MM.1S (cell line): ENCODE measurements around the gene RP2.

ENCODE experiments used
- DNase-seq: peaks from one replicate; pipeline ENCODE4 v3.0.0-alpha.2; 2015
- H2AFZ ChIP-seq: fragments of 300-600 bp; sonication (generic); 2 replicates; pipeline ENCODE4 v1.6.0; 2016; ENCODE audit warnings: antibody characterized with exemption, low read length
- H3F3A ChIP-seq: fragments of 300-600 bp; sonication (generic); 2 replicates; pipeline ENCODE4 v1.6.1; 2016; ENCODE audit warnings: mild to moderate bottlenecking, antibody characterized with exemption, low read length, moderate library complexity, mixed read lengths; ENCODE audit not compliant: insufficient read depth
- H3K27ac ChIP-seq: fragments of 300-600 bp; sonication (generic); 2 replicates; pipeline ENCODE4 v1.5.1; 2016; ENCODE audit warnings: mild to moderate bottlenecking, low read length
- H3K27me3 ChIP-seq: fragments of 300-600 bp; sonication (generic); replicated peaks from 2 replicates; pipeline ENCODE4 v1.6.0; 2016; ENCODE audit warnings: low read length; ENCODE audit not compliant: insufficient read depth
- H3K36me3 ChIP-seq: fragments of 300-600 bp; sonication (generic); replicated peaks from 2 replicates; pipeline ENCODE4 v1.6.1; 2016; ENCODE audit warnings: mild to moderate bottlenecking, low read length, mixed read lengths; ENCODE audit not compliant: insufficient read depth
- H3K4me1 ChIP-seq: fragments of 300-600 bp; sonication (generic); 2 replicates; pipeline ENCODE4 v1.6.1; 2016; ENCODE audit warnings: low read length, mixed read lengths
- H3K4me2 ChIP-seq: fragments of 300-600 bp; sonication (generic); 2 replicates; pipeline ENCODE4 v1.6.0; 2016; ENCODE audit warnings: low read depth, low read length
- H3K4me3 ChIP-seq: fragments of 300-600 bp; sonication (generic); 2 replicates; pipeline ENCODE4 v1.5.1; 2016; ENCODE audit warnings: low read length, mixed read lengths
- H3K79me2 ChIP-seq: fragments of 300-600 bp; sonication (generic); 2 replicates; pipeline ENCODE4 v1.6.1; 2016; ENCODE audit warnings: mixed run types, low read length, mixed read lengths
- H3K9ac ChIP-seq: fragments of 300-600 bp; sonication (generic); 2 replicates; pipeline ENCODE4 v1.6.1; 2016; ENCODE audit warnings: low read length, mixed read lengths
- H3K9me2 ChIP-seq: fragments of 300-600 bp; sonication (generic); replicated peaks from 2 replicates; pipeline ENCODE4 v1.6.1; 2016; ENCODE audit warnings: mild to moderate bottlenecking, low read length, mixed read lengths; ENCODE audit not compliant: insufficient read depth
- H3K9me3 ChIP-seq: fragments of 300-600 bp; sonication (generic); replicated peaks from 2 replicates; pipeline ENCODE4 v1.6.1; 2016; ENCODE audit warnings: mild to moderate bottlenecking, low read length, mixed read lengths; ENCODE audit not compliant: insufficient read depth
- H4K20me1 ChIP-seq: fragments of 300-600 bp; sonication (generic); 2 replicates; pipeline ENCODE4 v1.6.1; 2016; ENCODE audit warnings: mild to moderate bottlenecking, low read length, moderate library complexity, mixed read lengths; ENCODE audit not compliant: insufficient read depth
- EZH2 ChIP-seq: fragments of 300-600 bp; sonication (generic); optimal IDR thresholded peaks from 2 replicates; pipeline ENCODE3; 2017; ENCODE audit warnings: low read depth, mild to moderate bottlenecking, antibody characterized with exemption, low read length, mixed read lengths
- EZH2phosphoT487 ChIP-seq: fragments of 300-600 bp; sonication (generic); IDR thresholded peaks from 2 replicates; pipeline ENCODE4 v1.6.1; 2018; ENCODE audit warnings: antibody characterized with exemption, low read length
- TF ChIP-seq, protein P1 (sequence below): fragments of 300-600 bp; sonication (generic); IDR thresholded peaks from 2 replicates; pipeline ENCODE4 v1.5.1; 2016; ENCODE audit warnings: antibody characterized with exemption, low read length, mixed read lengths

RP2 gene

DNA sequence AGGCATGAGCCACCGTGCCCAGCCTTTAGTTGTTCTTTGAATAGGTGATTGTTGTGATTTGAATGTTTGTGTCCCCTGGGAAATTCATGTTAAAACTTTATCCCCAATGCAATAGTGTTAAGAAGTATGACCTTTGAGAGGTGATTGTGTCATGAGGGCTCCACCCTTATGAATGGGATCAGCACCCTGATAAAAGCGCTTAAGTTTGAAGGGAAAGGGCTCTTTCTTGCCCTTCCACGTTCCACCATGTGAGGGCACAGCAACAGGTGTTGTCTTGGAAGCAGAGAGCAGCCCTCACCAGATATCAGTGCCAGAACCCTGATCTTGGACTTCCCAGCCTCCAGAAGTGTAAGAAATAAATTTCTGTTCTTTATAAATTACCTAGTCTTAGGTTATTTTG is 33.7 kb upstream of the RP2 start:
- no peak for DNase-seq
- Histone ChIP-seq H3K27me3 (no peaks in the 10 kb centered on the region), H3K4me3 (no peak overlapping the region), H3K4me1 (no peaks in the 10 kb centered on the region), H3K27ac (no peak overlapping the region), H2AFZ (no peak overlapping the region), H3K79me2 (no peaks in the 10 kb centered on the region), H4K20me1 (no peaks in the 10 kb centered on the region), H3F3A (no peaks in the 10 kb centered on the region), H3K4me2 (no peak overlapping the region), H3K9me3 (no peaks in the 10 kb centered on the region), H3K36me3 (no peaks in the 10 kb centered on the region), H3K9ac (no peak overlapping the region), H3K9me2 (no peaks in the 10 kb centered on the region)
- TF ChIP-seq, protein P1, sequence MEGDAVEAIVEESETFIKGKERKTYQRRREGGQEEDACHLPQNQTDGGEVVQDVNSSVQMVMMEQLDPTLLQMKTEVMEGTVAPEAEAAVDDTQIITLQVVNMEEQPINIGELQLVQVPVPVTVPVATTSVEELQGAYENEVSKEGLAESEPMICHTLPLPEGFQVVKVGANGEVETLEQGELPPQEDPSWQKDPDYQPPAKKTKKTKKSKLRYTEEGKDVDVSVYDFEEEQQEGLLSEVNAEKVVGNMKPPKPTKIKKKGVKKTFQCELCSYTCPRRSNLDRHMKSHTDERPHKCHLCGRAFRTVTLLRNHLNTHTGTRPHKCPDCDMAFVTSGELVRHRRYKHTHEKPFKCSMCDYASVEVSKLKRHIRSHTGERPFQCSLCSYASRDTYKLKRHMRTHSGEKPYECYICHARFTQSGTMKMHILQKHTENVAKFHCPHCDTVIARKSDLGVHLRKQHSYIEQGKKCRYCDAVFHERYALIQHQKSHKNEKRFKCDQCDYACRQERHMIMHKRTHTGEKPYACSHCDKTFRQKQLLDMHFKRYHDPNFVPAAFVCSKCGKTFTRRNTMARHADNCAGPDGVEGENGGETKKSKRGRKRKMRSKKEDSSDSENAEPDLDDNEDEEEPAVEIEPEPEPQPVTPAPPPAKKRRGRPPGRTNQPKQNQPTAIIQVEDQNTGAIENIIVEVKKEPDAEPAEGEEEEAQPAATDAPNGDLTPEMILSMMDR: 0 out of 2 replicates have a peak, but pooled peaks have one; percentile 14
- TF ChIP-seq EZH2phosphoT487: no peak

- no peaks in the 10 kb centered on the region for H3K9me2 ChIP-seq
- H4K20me1 ChIP-seq: no peaks in the 10 kb centered on the region
- no peak for TF ChIP-seq EZH2phosphoT487
- no peaks in the 10 kb centered on the region for H3K36me3 ChIP-seq
- no peaks in the 10 kb centered on the region for H3F3A ChIP-seq
- H3K4me3 ChIP-seq: no peak overlapping the region
- no peaks in the 10 kb centered on the region for H3K4me1 ChIP-seq
- no peak overlapping the region for H2AFZ ChIP-seq
- H3K4me2 ChIP-seq: no peak overlapping the region
- no peaks in the 10 kb centered on the region for H3K27me3 ChIP-seq
- H3K79me2 ChIP-seq: no peaks in the 10 kb centered on the region
- H3K9ac ChIP-seq: no peak overlapping the region
- H3K9me3 ChIP-seq: no peaks in the 10 kb centered on the region
- H3K27ac ChIP-seq: no peak overlapping the region
- DNase-seq: no peak
Observed at GRCh38 chrX:46805270-46805669, 31.6 kb upstream of the RP2 start.

DNA sequence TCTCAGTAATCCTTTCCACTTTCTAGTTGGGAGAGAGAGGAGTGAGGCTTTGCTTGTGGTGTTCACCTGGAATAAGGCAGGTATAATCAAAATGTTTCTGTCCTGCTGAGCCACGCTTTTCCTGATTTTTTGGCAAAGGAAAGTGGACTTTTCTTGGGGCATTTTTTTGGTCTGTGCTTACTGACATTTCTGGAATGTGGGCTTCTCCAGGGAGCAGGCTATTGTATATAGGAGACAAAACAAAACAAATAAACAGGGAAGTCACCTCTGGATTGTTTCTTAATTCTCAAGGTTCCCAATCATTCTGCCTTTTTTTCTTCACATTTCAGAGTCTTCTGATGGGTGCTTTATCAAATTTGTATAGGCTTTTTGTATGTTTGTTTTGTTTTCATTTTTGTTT is 25.7 kb upstream of the RP2 start:
- H3K27me3 ChIP-seq: no peaks in the 10 kb centered on the region
- H3K4me1 ChIP-seq: no peaks in the 10 kb centered on the region
- H3K9me2 ChIP-seq: no peaks in the 10 kb centered on the region
- H3K79me2 ChIP-seq: no peaks in the 10 kb centered on the region
- H3K9ac ChIP-seq: no peak overlapping the region
- no peak overlapping the region for H2AFZ ChIP-seq
- H3K27ac ChIP-seq: no peak overlapping the region
- H3K9me3 ChIP-seq: no peaks in the 10 kb centered on the region
- no peaks in the 10 kb centered on the region for H3K36me3 ChIP-seq
- no peaks in the 10 kb centered on the region for H4K20me1 ChIP-seq
- no peak overlapping the region for H3K4me3 ChIP-seq
- TF ChIP-seq EZH2phosphoT487 (no peak), EZH2 (no peak)
- TF ChIP-seq, protein P1: no peak
- no peaks in the 10 kb centered on the region for H3F3A ChIP-seq
- DNase-seq: no peak
- no peak overlapping the region for H3K4me2 ChIP-seq

GRCh38 chrX:46812445-46812844 is 24.4 kb upstream of the RP2 start:
- Histone ChIP-seq H3K36me3 (no peaks in the 10 kb centered on the region), H3K4me2 (no peak overlapping the region), H3K27ac (no peak overlapping the region), H4K20me1 (no peaks in the 10 kb centered on the region), H3K9me2 (no peaks in the 10 kb centered on the region), H3K79me2 (no peaks in the 10 kb centered on the region), H3F3A (no peaks in the 10 kb centered on the region), H3K4me1 (no peaks in the 10 kb centered on the region), H3K4me3 (no peak overlapping the region), H3K27me3 (no peaks in the 10 kb centered on the region), H3K9ac (no peak overlapping the region), H2AFZ (no peak overlapping the region), H3K9me3 (no peaks in the 10 kb centered on the region)
- no peak for TF ChIP-seq EZH2
- DNase-seq: no peak
